K562 (cell line): ENCODE data around the gene CRNN.

ENCODE experiments used
- CEBPB ChIP-seq: fragments of 450-650 bp; IDR thresholded peaks from 2 replicates; pipeline ENCODE4 v1.6.1; 2016; ENCODE audit warnings: missing genetic modification characterization, missing compliant biosample characterization
- FOXK1 ChIP-seq: sonication (generic); formaldehyde crosslinking; IDR thresholded peaks from 2 replicates; pipeline ENCODE4 v1.8.0; 2022; ENCODE audit warnings: missing genetic modification reagents, mild to moderate bottlenecking, borderline replicate concordance
- HCFC1 ChIP-seq: IDR thresholded peaks from 2 replicates; pipeline ENCODE4 v1.6.1; 2012; ENCODE audit warnings: low read depth, low read length, improper control_type of control experiment
- MEIS2 ChIP-seq: fragments of 450-650 bp; IDR thresholded peaks from 2 replicates; pipeline ENCODE4 v1.6.1; 2014; ENCODE audit warnings: mild to moderate bottlenecking; ENCODE audit not compliant: partially characterized antibody
- POLR2A ChIP-seq: fragments of 450-650 bp; conservative IDR thresholded peaks from 2 replicates; pipeline ENCODE4 v1.6.1; 2016
- POLR3G ChIP-seq: IDR thresholded peaks from 2 replicates; pipeline ENCODE4 v1.6.1; 2011; ENCODE audit not compliant: insufficient read length, insufficient replicate concordance; ENCODE audit errors: extremely low read depth
- SIX5 ChIP-seq, 2 experiments: IDR thresholded peaks; 2 replicates each; pipeline ENCODE4 v1.6.1; 2011; ENCODE audit warnings: low read length in 2 of 2, borderline replicate concordance in 1 of 2, low read depth in 1 of 2, mild to moderate bottlenecking in 1 of 2, moderate library complexity in 1 of 2; ENCODE audit not compliant: insufficient read depth in 1 of 2
- SRF ChIP-seq, 2 experiments: fragments of 250-450, 450-650 bp in 1 of 2; sonication (Bioruptor Pico) in 1 of 2; sonication (generic) in 1 of 2; formaldehyde crosslinking; IDR thresholded peaks; 2 replicates each; pipeline versions ENCODE4 v1.5.0 to v1.5.1; 2020 to 2022; ENCODE audit warnings: mild to moderate bottlenecking in 1 of 2, missing genetic modification reagents in 1 of 2
- ZNF695 ChIP-seq: fragments of 450-650 bp; formaldehyde crosslinking; IDR thresholded peaks from 2 replicates; pipeline ENCODE4 v1.4.0; 2020; ENCODE audit warnings: mild to moderate bottlenecking, moderate library complexity

- no peak for TF ChIP-seq SRF (CRISPR knock-in tag; IDR thresholded peaks at IDR 0.05)
- TF ChIP-seq CEBPB (tag), result no peak
- TF ChIP-seq SIX5 (IDR thresholded peaks at IDR 0.05; ENCODE audit: borderline replicate concordance in 1 of 2, insufficient read depth in 1 of 2, low read depth in 1 of 2, low read length in 2 of 2), result no peak
- TF ChIP-seq POLR2A, result no peak
- no peak for TF ChIP-seq HCFC1
- no peak for TF ChIP-seq MEIS2
- no peak for TF ChIP-seq FOXK1 (CRISPR knock-in tag)
- TF ChIP-seq ZNF695 (CRISPR knock-in tag), result no peak
- TF ChIP-seq POLR3G, result no peak
These were observed 21.2 kb downstream of the CRNN start for GRCh38 chr1:152392909-152393308.
